WTC11 (cell line): ENCODE measurements around the gene EXOSC1.

Experiments
- CREM ChIP-seq: sonication (generic); formaldehyde crosslinking; IDR thresholded peaks from 2 replicates; pipeline ENCODE4 v1.8.1; 2022; ENCODE audit warnings: mild to moderate bottlenecking, missing genetic modification reagents, moderate library complexity
- TF ChIP-seq, protein P1 (sequence below): fragments of 200-600 bp; IDR thresholded peaks from 2 replicates; pipeline ENCODE4 v1.8.0; 2022; ENCODE audit warnings: antibody characterized with exemption

GRCh38 chr10:97479939-97480338, 34.1 kb upstream of the EXOSC1 start:
- TF ChIP-seq CREM (CRISPR knock-in tag): no peak
- TF ChIP-seq, protein P1, sequence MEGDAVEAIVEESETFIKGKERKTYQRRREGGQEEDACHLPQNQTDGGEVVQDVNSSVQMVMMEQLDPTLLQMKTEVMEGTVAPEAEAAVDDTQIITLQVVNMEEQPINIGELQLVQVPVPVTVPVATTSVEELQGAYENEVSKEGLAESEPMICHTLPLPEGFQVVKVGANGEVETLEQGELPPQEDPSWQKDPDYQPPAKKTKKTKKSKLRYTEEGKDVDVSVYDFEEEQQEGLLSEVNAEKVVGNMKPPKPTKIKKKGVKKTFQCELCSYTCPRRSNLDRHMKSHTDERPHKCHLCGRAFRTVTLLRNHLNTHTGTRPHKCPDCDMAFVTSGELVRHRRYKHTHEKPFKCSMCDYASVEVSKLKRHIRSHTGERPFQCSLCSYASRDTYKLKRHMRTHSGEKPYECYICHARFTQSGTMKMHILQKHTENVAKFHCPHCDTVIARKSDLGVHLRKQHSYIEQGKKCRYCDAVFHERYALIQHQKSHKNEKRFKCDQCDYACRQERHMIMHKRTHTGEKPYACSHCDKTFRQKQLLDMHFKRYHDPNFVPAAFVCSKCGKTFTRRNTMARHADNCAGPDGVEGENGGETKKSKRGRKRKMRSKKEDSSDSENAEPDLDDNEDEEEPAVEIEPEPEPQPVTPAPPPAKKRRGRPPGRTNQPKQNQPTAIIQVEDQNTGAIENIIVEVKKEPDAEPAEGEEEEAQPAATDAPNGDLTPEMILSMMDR: no peak
